NT2/D1 (cell line): Measurements from ENCODE around the gene SURF6.
"Not testable (repeated sequence)": the region's sequence is repeated elsewhere in the genome, so short reads cannot be mapped to it uniquely, and the experiment has no call there.

Experiments used
- DNase-seq: peaks from one replicate; pipeline ENCODE4 v3.0.0-alpha.2; 2011; ENCODE audit warnings: low read depth, low spot score
- H3K27me3 ChIP-seq: 2 replicates; pipeline ENCODE4 v1.6.0; 2011; ENCODE audit warnings: mild to moderate bottlenecking; ENCODE audit not compliant: insufficient read length, insufficient read depth
- H3K36me3 ChIP-seq: 2 replicates; pipeline ENCODE4 v1.6.1; 2011; ENCODE audit warnings: mild to moderate bottlenecking, low read length, mixed read lengths; ENCODE audit not compliant: insufficient read depth, insufficient read length
- H3K4me1 ChIP-seq: 2 replicates; pipeline ENCODE4 v1.5.1; 2011; ENCODE audit not compliant: insufficient read depth, insufficient read length
- H3K4me3 ChIP-seq: 2 replicates; pipeline ENCODE4 v1.5.1; 2011; ENCODE audit warnings: low read depth; ENCODE audit not compliant: insufficient read length
- H3K9ac ChIP-seq: 2 replicates; pipeline ENCODE4 v1.6.0; 2011; ENCODE audit warnings: low read depth; ENCODE audit not compliant: insufficient read length
- H3K9me3 ChIP-seq: 2 replicates; pipeline ENCODE4 v1.5.1; 2011; ENCODE audit warnings: mild to moderate bottlenecking, low read length; ENCODE audit not compliant: insufficient read depth
- SUZ12 ChIP-seq: IDR thresholded peaks from 2 replicates; pipeline ENCODE4 v1.6.1; 2011; ENCODE audit not compliant: insufficient read length, insufficient read depth; ENCODE audit errors: extremely low read depth
- YY1 ChIP-seq: IDR thresholded peaks from 2 replicates; pipeline ENCODE4 v1.6.1; 2011; ENCODE audit not compliant: insufficient read length, insufficient read depth
- ZNF274 ChIP-seq: IDR thresholded peaks from 2 replicates; pipeline ENCODE4 v1.6.1; 2011; ENCODE audit warnings: mild to moderate bottlenecking, low read depth, low read length

The SURF6 gene

DNA sequence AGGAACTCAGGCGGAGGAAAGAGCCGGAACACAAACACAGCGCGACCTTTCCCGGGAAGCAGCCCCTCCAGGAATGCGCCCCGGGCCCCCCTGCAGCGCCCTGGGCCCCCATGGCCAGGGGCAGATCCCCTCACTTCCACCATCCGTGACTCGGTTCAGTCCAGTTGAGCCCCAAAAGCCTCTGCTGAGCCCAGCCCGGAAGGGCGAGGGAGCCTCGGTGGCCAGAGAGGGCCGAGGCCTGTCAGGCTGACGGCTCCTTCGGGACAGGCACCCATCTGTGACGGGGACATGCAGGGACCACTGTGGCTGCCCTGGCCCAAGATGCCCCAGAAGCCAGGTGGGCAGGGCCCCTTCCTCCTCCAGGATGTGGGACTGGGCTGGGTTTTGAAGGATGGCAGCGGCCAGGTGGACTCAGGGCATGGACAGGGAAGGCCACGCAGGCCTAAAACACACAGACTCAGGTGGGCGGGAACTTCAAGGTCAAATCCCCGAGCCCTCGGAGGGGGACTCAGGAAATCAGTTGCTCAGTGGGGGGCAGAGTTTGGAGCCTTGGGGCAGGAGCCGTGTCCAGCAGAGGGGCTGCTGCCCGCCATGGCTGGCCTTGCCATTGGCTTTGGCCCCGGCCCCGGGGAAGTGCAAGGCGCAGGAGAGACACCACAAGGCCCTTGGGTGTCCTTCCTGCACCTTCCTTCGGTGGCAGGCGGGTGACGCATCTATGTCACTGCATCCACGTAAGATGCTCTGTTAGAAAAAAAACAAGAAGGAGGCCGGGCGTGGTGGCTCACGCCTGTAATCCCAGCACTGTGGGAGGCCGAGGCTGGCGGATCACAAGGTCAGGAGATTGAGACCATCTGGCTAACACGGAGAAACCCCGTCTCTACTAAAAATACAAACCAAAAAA is 31.3 kb downstream of the SURF6 start:
- TF ChIP-seq YY1 (no peak), ZNF274 (no peak), SUZ12 (no peak)
- Histone ChIP-seq H3K9ac (no peak overlapping the region), H3K36me3 (no peaks in the 10 kb centered on the region), H3K9me3 (peaks cover 7% of the 10 kb centered on the region; the same call in 1 of the 2 replicates), H3K4me1 (peaks cover 13% of the 10 kb centered on the region), H3K27me3 (peaks cover 3% of the 10 kb centered on the region), H3K4me3 (no peak overlapping the region)
- DNase-seq = no peak

DNA sequence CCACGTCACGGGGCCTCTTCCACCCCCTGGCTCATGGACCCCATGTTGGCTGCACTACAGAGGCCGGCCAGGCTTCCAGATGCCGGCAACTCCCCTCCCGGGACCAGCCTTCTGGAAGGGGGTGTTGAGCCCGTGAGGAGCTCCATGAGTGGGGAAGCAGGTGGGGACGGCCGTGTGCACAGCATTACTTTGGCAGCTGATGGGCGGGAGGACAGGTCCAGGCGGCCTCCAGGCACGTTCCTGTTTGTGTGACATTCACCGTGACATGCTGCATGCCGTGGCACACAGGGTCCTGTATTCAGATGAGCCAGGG is 31.9 kb downstream of the SURF6 start:
- Histone ChIP-seq H3K9me3 (peaks cover 6% of the 10 kb centered on the region; the same call in 1 of the 2 replicates), H3K9ac (no peak overlapping the region), H3K27me3 (peaks cover 3% of the 10 kb centered on the region), H3K4me1 (peaks cover 13% of the 10 kb centered on the region), H3K4me3 (no peak overlapping the region), H3K36me3 (no peaks in the 10 kb centered on the region)
- no peak for DNase-seq
- TF ChIP-seq YY1 (no peak), SUZ12 (no peak), ZNF274 (no peak)

DNA sequence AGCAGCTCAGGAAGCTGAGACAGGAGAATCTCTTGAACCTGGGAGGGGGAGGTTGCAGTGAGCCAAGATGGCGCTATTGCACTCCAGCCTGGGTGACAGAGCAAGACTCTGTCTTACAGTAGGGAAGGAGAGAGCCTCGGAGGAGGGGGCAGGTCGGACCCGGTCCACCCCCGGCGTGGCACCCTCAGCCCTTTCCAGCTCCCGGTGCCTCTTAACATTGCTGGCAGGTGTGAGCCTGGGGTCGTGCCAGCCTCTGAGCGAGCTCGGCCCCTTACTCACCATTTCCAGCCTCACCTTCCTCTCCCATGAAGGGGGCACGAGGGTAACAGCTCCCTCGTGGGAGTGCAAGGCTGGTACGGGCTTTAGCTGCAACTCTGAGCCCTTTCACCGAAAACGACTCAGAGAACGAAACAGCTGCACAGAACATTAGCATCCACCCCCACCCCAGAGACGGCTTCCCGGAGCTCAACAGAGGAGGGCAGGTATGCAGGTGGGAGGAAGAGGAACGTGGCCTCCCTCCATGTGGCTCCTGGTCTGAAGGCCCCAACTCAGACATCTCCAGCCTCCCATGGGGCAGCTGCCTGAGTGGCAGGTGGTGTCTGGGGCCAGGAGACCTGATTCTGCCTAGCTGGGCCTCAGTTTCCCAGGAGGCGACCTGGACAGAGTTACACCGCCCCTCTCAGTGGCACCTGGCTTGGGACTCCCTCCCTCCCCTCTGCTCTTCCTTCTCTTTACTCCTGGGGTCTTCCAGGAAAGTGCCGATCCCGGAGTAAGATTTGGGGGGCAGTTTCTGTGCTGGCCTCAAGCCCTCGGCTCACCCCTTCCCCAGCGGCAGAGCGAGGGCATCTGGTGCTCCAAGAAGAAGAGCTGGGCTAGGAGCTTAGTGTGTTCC is 32.5 kb downstream of the SURF6 start:
- no peak overlapping the region for H3K9ac ChIP-seq
- DNase-seq = no peak
- TF ChIP-seq SUZ12 (no peak), ZNF274 (no peak), YY1 (no peak)
- no peaks in the 10 kb centered on the region for H3K36me3 ChIP-seq
- H3K9me3 ChIP-seq = peaks cover 6% of the 10 kb centered on the region; the same call in 1 of the 2 replicates
- no peak overlapping the region for H3K4me3 ChIP-seq
- peaks cover 3% of the 10 kb centered on the region for H3K27me3 ChIP-seq
- peaks cover 13% of the 10 kb centered on the region for H3K4me1 ChIP-seq

DNA sequence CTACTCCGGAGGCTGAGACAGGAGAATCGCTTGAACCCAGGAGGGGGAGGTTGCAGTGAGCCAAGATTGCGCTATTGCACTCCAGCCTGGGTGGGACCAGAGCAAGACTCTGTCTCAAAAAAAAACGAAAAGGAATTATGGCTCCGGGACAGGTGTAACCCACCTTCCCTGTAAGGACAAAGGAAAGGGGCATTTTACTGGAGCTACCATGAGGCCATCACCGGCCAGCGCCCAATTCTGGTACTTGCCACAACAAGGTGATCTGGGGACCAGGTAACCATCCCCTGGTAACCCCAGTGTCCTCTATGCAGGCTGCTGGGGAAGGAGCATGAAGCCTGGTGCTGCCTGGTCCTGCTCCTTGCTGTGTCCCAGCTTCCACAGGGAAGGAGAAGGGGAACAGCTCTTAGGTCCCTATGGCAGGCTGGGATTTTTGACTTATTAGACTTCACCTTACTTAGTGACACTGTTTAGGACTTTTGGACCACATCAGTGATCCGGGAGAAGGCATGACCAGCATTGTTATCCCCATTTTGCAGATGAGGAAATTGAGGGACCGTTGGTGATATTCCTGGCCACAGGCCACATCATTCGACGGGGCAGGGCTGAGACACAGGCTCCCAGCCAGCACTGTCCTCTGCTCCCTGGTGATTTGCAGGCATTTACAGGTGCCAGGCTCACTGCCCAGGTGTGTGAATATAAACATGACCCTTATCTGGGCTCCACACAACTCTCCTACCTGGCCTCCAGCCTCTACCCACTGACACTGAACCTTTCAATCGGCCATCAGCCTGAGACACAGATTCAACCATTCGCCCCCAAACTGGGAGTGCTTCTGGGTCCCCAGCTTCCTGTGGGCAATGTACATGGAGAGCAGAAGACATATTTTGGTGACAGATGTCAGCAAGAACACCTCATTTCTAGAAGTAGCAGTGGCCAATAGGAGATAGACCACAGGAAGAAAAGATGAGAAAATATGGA is 34.4 kb downstream of the SURF6 start:
- TF ChIP-seq YY1 (no peak), SUZ12 (no peak), ZNF274 (no peak)
- H3K36me3 ChIP-seq = no peaks in the 10 kb centered on the region
- no peak overlapping the region for H3K9ac ChIP-seq
- no peaks in the 10 kb centered on the region for H3K27me3 ChIP-seq
- no peak overlapping the region for H3K4me3 ChIP-seq
- peaks cover 6% of the 10 kb centered on the region; the same call in 1 of the 2 replicates for H3K9me3 ChIP-seq
- DNase-seq = no peak
- peaks cover 13% of the 10 kb centered on the region for H3K4me1 ChIP-seq

DNA sequence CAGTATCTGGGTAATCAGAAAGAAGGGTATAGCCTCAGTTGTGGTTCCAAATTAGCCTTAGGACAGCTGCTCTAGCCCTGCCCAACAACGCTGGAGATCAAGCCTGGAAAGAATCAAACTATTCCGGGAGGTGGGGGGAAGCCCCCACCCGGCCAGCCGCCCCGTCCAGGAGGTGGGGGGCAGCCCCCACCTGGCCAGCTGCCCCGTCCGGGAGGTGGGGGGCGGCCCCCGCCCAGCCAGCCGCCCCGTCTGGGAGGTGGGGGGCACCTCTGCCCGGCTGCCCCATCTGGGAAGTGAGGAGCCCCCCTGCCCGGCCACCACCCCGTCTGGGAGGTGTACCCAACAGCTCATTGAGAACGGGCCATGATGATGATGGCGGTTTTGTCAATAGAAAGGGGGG is 36.0 kb downstream of the SURF6 start:
- not testable (repeated sequence) for H3K4me3 ChIP-seq, H3K9ac ChIP-seq, H3K27me3 ChIP-seq, DNase-seq, H3K9me3 ChIP-seq, H3K36me3 ChIP-seq
- peaks cover 10% of the 10 kb centered on the region for H3K4me1 ChIP-seq

DNA sequence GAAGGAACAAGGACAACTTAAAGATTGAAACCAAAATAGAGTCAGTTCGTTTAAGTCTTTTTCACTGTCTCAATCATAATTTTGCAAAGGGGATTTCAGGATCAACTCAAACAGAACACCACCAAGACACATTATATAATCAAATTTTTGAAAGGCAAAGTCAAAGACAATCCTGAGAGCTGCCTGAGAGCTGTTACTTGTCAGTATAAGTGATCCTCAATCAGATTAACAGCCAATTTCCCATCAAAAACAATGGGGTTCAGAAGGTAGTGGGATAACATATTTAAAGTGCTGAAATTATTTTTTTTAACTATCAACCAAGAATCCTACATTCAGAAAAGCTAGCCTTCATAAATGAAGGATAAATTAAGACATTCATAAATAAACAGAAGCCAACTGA is 41.7 kb downstream of the SURF6 start:
- H3K27me3 ChIP-seq = peaks cover 4% of the 10 kb centered on the region
- no peak for DNase-seq
- H3K9me3 ChIP-seq = peaks cover 28% of the 10 kb centered on the region
- no peaks in the 10 kb centered on the region for H3K4me1 ChIP-seq
- no peaks in the 10 kb centered on the region for H3K36me3 ChIP-seq
- no peak overlapping the region for H3K4me3 ChIP-seq
- H3K9ac ChIP-seq = no peak overlapping the region
- TF ChIP-seq SUZ12 = no peak
- no peak for TF ChIP-seq YY1
- TF ChIP-seq ZNF274 = no peak

DNA sequence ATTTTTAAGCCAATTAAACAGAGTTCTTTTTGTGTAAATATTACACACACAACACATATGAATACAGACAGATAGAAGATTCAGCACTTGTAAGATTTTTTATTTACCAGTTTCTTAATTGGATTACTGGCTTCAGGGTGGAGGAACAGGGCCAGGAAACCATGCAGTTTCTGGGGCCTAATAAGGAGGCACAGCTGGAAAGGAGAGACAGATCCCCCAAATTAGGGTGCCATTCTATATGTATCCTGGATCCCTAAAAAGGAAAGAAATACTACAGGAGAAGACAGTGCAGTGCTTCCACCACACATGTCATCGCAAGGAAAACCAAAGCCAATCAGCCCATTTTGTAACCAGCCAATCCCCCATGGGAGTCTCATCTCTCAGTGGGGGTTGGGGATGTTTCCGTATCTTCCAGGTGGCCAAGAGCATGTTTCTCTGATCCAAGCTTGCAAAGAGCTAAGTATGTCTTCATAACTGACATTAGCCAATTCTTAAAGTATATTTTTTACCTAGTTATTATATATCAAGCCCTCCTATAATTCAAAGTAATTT is 45.2 kb downstream of the SURF6 start:
- DNase-seq = no peak
- TF ChIP-seq YY1 = no peak
- TF ChIP-seq SUZ12 = no peak
- TF ChIP-seq ZNF274 = no peak

More for the DNA sequence above, 45.2 kb downstream of the SURF6 start:
- no peaks in the 10 kb centered on the region for H3K4me1 ChIP-seq
- H3K27me3 ChIP-seq = peaks cover 4% of the 10 kb centered on the region
- no peaks in the 10 kb centered on the region for H3K36me3 ChIP-seq
- peaks cover 45% of the 10 kb centered on the region for H3K9me3 ChIP-seq
- H3K9ac ChIP-seq = no peak overlapping the region
- H3K4me3 ChIP-seq = no peak overlapping the region
